Purkinje cell (primary cell): Measurements from ENCODE around the gene LRP1-AS. TPM values are rescaled to one million over a fixed set of nuclear protein-coding genes. Genes with fewer than 3 reads are reported as not detected.

Source experiments
- polyA plus RNA-seq: library from polyadenylated mRNA; unstranded; fragments of >200 nt; fragmentation: Nextera tagmentation; gene quantifications from 2 replicates; pipeline ENCODE4 v1.2.1, GENCODE V29; 2014

The LRP1-AS gene
- polyA plus RNA-seq = not detected in 2 replicates

GRCh38 chr12:57146961-57147944, at the start of gene LRP1-AS:
Gene LRP1-AS (minus strand): TSS chr12:57147619.

GRCh38 chr12:57127726-57128518, 19.5 kb downstream of the LRP1-AS start, which contains the start of gene LRP1:
Gene LRP1 (plus strand): TSS chr12:57128483. CDS start chr12:57128965, 482 bp downstream.

GRCh38 chr12:57111031-57111734, 36.2 kb downstream of the LRP1-AS start, which contains the start of gene STAT6:
Gene STAT6 (minus strand): TSS chr12:57111362. CDS start chr12:57108278, 3,084 bp downstream.

Other genes starting within 250 kb of the LRP1-AS start
- gene SDR9C7, start 213.2 kb downstream of the LRP1-AS start, polyA plus RNA-seq = 0.54 TPM in 1 of 2 replicates, not detected in the other
- not detected in 2 replicates for gene RDH16, start 190.0 kb downstream of the LRP1-AS start, polyA plus RNA-seq
- 0.34 and 0.89 TPM in 2 replicates for gene ZBTB39, start 141.1 kb downstream of the LRP1-AS start, polyA plus RNA-seq
- gene TAC3, start 131.1 kb downstream of the LRP1-AS start, polyA plus RNA-seq = not detected in 2 replicates
- gene MYO1A, start 97.5 kb downstream of the LRP1-AS start, polyA plus RNA-seq = not detected in 2 replicates
- 1.6 and 2.2 TPM in 2 replicates for gene NEMP1, start 68.8 kb downstream of the LRP1-AS start, polyA plus RNA-seq
- 0.76 and 2.1 TPM in 2 replicates for gene NAB2, start 58.5 kb downstream of the LRP1-AS start, polyA plus RNA-seq
- 1.5 TPM in 1 of 2 replicates, not detected in the other for gene STAT6, start 36.3 kb downstream of the LRP1-AS start, polyA plus RNA-seq
- gene LRP1, start 19.1 kb downstream of the LRP1-AS start, polyA plus RNA-seq = 6.2 and 8.6 TPM in 2 replicates
- 0.93 TPM in 1 of 2 replicates, not detected in the other for gene NXPH4, start 69.2 kb upstream of the LRP1-AS start, polyA plus RNA-seq
- 3.2 and 3.9 TPM in 2 replicates for gene SHMT2, start 82.1 kb upstream of the LRP1-AS start, polyA plus RNA-seq
- 0.59 and 0.99 TPM in 2 replicates for gene STAC3, start 103.6 kb upstream of the LRP1-AS start, polyA plus RNA-seq